Keratinocyte (primary cell): ENCODE results near the gene ETNK2. TPM values are rescaled to one million over a fixed set of nuclear protein-coding genes. Genes with fewer than 3 reads are reported as not detected.

Experiments used
- DNase-seq: peaks from one replicate; pipeline ENCODE4 v3.0.0-alpha.2; 2011; ENCODE audit warnings: low read depth, missing footprints, low spot score
- FAIRE-seq: peaks from 2 replicates; lab custom pipeline; 2011; peaks lifted over from hg19 to GRCh38; lab: Jason Lieb, UNC
- H2AFZ ChIP-seq: 2 replicates; pipeline ENCODE4 v1.6.0; 2012; ENCODE audit warnings: low read length, control low read depth, inconsistent platforms; ENCODE audit not compliant: control insufficient read depth
- H3K27ac ChIP-seq: 2 replicates; pipeline ENCODE4 v1.5.1; 2011; ENCODE audit warnings: low read length; ENCODE audit not compliant: control insufficient read depth, insufficient read depth
- H3K27me3 ChIP-seq: 3 replicates; pipeline ENCODE4 v1.6.0; 2011; ENCODE audit warnings: low read length; ENCODE audit not compliant: control insufficient read depth, insufficient read depth; ENCODE audit errors: extremely low read depth
- H3K36me3 ChIP-seq, 2 experiments: 2 replicates in 1 of 2; 3 replicates in 1 of 2; pipeline ENCODE4 v1.5.1; 2011; ENCODE audit warnings: low read length in 2 of 2, mild to moderate bottlenecking in 1 of 2; ENCODE audit not compliant: control insufficient read depth in 2 of 2, insufficient read depth in 2 of 2; ENCODE audit errors: extremely low read depth in 1 of 2
- H3K4me1 ChIP-seq: 3 replicates; pipeline ENCODE4 v1.5.1; 2011; ENCODE audit warnings: low read length; ENCODE audit not compliant: control insufficient read depth, insufficient read depth; ENCODE audit errors: extremely low read depth
- H3K4me2 ChIP-seq: 3 replicates; pipeline ENCODE4 v1.6.0; 2011; ENCODE audit warnings: low read depth, low read length; ENCODE audit not compliant: control insufficient read depth, insufficient read depth; ENCODE audit errors: extremely low read depth
- H3K4me3 ChIP-seq, 3 experiments: fragments of 200-600 bp in 1 of 3; sonication (generic) in 1 of 3; 2 replicates in 2 of 3; 3 replicates in 1 of 3; pipeline ENCODE4 v1.5.1; 2011 to 2016; ENCODE audit warnings: low read length in 3 of 3, mild to moderate bottlenecking in 3 of 3, control low read depth in 2 of 3, inconsistent platforms in 1 of 3, low read depth in 1 of 3, mixed read lengths in 1 of 3, mixed run types in 1 of 3, moderate library complexity in 1 of 3; ENCODE audit not compliant: control insufficient read depth in 2 of 3, insufficient read depth in 2 of 3; ENCODE audit errors: extremely low read depth in 1 of 3
- H3K79me2 ChIP-seq: 2 replicates; pipeline ENCODE4 v1.6.0; 2012; ENCODE audit warnings: low read length; ENCODE audit not compliant: control insufficient read depth, insufficient read depth
- H3K9ac ChIP-seq: 3 replicates; pipeline ENCODE4 v1.6.0; 2011; ENCODE audit warnings: low read length; ENCODE audit not compliant: control insufficient read depth, insufficient read depth; ENCODE audit errors: extremely low read depth
- H3K9me1 ChIP-seq: 3 replicates; pipeline ENCODE4 v1.6.0; 2011; ENCODE audit warnings: low read length; ENCODE audit not compliant: control insufficient read depth, insufficient read depth; ENCODE audit errors: extremely low read depth
- H3K9me3 ChIP-seq: 2 replicates; pipeline ENCODE4 v1.5.1; 2012; ENCODE audit warnings: low read depth, low read length; ENCODE audit not compliant: control insufficient read depth
- H4K20me1 ChIP-seq: 3 replicates; pipeline ENCODE4 v1.6.0; 2011; ENCODE audit warnings: low read length; ENCODE audit not compliant: control insufficient read depth, insufficient read depth; ENCODE audit errors: extremely low read depth
- CTCF ChIP-seq, 3 experiments: IDR thresholded peaks in 1 of 3; conservative IDR thresholded peaks in 1 of 3; optimal IDR thresholded peaks in 1 of 3; 2 replicates in 2 of 3; 3 replicates in 1 of 3; pipeline versions ENCODE3 to v1.5.1; 2011; ENCODE audit warnings: low read length in 3 of 3, mild to moderate bottlenecking in 3 of 3, moderate library complexity in 2 of 3, control low read depth in 1 of 3, inconsistent platforms in 1 of 3; ENCODE audit not compliant: insufficient read depth in 2 of 3; ENCODE audit errors: extremely low read depth in 1 of 3
- EZH2 ChIP-seq: IDR thresholded peaks from one replicate; pipeline ENCODE4 v1.6.1; 2012; ENCODE audit warnings: inconsistent platforms, mild to moderate bottlenecking, low read length, moderate library complexity
- dilution Hi-C: fragments of 300-500 bp; cut with MboI; formaldehyde crosslinking; loops from one replicate; pipeline ENCODE4 v1.7.0; 2020; ENCODE audit warnings: low sequenced_read_pairs; ENCODE audit not compliant: extremely low pct_ligation_motif_present
- polyA plus RNA-seq, 5 experiments: library from polyadenylated mRNA; depleted of rRNA in 3 of 5; stranded (reverse) in 3 of 5; stranded (forward) in 1 of 5; unstranded in 1 of 5; fragments of >200 nt; gene quantifications; 1 replicate in 1 of 5; 2 replicates in 3 of 5; 3 replicates in 1 of 5; pipeline versions ENCODE4 v1.2.1 to v1.2.3, GENCODE V29; 2011 to 2012; ENCODE audit warnings: missing spikeins in 2 of 5, low read depth in 1 of 5, low replicate concordance in 1 of 5

Gene ETNK2
- polyA plus RNA-seq, 1 donor (not counting 4 experiments of a cell fraction or from before 2014, with no cell fraction given), result 18.4 TPM

GRCh38 chr1:204126956-204127355 lies 24.9 kb downstream of the ETNK2 start:
- no peak for TF ChIP-seq CTCF (optimal IDR thresholded peaks at IDR 0.05 in 1 of 3, IDR thresholded peaks at IDR 0.05 in 1 of 3, conservative IDR thresholded peaks at IDR 0.05 in 1 of 3; ENCODE audit: extremely low read depth in 1 of 3, insufficient read depth in 2 of 3, low read length in 3 of 3)
- no peak for TF ChIP-seq EZH2
- dilution Hi-C loops, result loop anchor here (25.0 kb wide), 1 partner anchor 265 kb away; the partner anchor contains the start of gene SNRPE
- Histone ChIP-seq H3K36me3 (peaks cover 4% of the 10 kb centered on the region in 2 experiments), H3K27ac (no peak overlapping the region), H3K27me3 (no peaks in the 10 kb centered on the region), H3K9me3 (no peaks in the 10 kb centered on the region), H2AFZ (no peak overlapping the region), H3K4me2 (no peak overlapping the region), H3K9me1 (no peaks in the 10 kb centered on the region), H4K20me1 (no peaks in the 10 kb centered on the region), H3K9ac (no peak overlapping the region), H3K4me1 (peaks cover 32% of the 10 kb centered on the region), H3K4me3 (no peak overlapping the region), H3K79me2 (no peaks in the 10 kb centered on the region)
- FAIRE-seq (no peak), DNase-seq (no peak)

- H3K9me3 ChIP-seq, result no peaks in the 10 kb centered on the region
- H2AFZ ChIP-seq, result no peak overlapping the region
- no peak overlapping the region for H3K9ac ChIP-seq
- H3K27me3 ChIP-seq, result no peaks in the 10 kb centered on the region
- peaks cover 29% of the 10 kb centered on the region for H3K4me1 ChIP-seq
- dilution Hi-C loops, result loop anchor here (25.0 kb wide), 1 partner anchor 264 kb away; the partner anchor contains the start of gene SNRPE
- no peak overlapping the region for H3K4me2 ChIP-seq
- H3K9me1 ChIP-seq, result no peaks in the 10 kb centered on the region
- H4K20me1 ChIP-seq, result no peaks in the 10 kb centered on the region
- TF ChIP-seq EZH2 (no peak), CTCF (optimal IDR thresholded peaks at IDR 0.05 in 1 of 3, IDR thresholded peaks at IDR 0.05 in 1 of 3, conservative IDR thresholded peaks at IDR 0.05 in 1 of 3; ENCODE audit: extremely low read depth in 1 of 3, insufficient read depth in 2 of 3, low read length in 3 of 3) (no peak)
- no peak overlapping the region for H3K4me3 ChIP-seq
- H3K36me3 ChIP-seq, result peaks cover 4% of the 10 kb centered on the region in 2 experiments
- FAIRE-seq (no peak), DNase-seq (no peak)
- no peak overlapping the region for H3K27ac ChIP-seq
- H3K79me2 ChIP-seq, result no peaks in the 10 kb centered on the region
Measured at GRCh38 chr1:204126386-204126785, 25.5 kb downstream of the ETNK2 start.
